IMR-90 (cell line): ENCODE data around the gene ASMTL.

ENCODE experiments used
- BHLHE40 ChIP-seq: fragments of 150-350 bp; IDR thresholded peaks from 2 replicates; pipeline ENCODE4 v1.6.1; 2016; ENCODE audit warnings: mild to moderate bottlenecking, low read depth, low read length
- CHD1 ChIP-seq: IDR thresholded peaks from 2 replicates; pipeline ENCODE4 v1.6.1; 2012; ENCODE audit warnings: low read depth, low read length, improper control_type of control experiment
- FOS ChIP-seq: fragments of 150-350 bp; IDR thresholded peaks from 2 replicates; pipeline ENCODE4 v1.6.1; 2016; ENCODE audit warnings: low read depth, low read length
- MAFK ChIP-seq: IDR thresholded peaks from 2 replicates; pipeline ENCODE4 v1.6.1; 2012; ENCODE audit warnings: low read depth, low read length, improper control_type of control experiment
- MAZ ChIP-seq: IDR thresholded peaks from 2 replicates; pipeline ENCODE4 v1.6.1; 2012; ENCODE audit warnings: low read depth, mild to moderate bottlenecking, low read length, improper control_type of control experiment, moderate library complexity, borderline replicate concordance
- MXI1 ChIP-seq: IDR thresholded peaks from 2 replicates; pipeline ENCODE4 v1.6.1; 2012; ENCODE audit warnings: low read depth, mild to moderate bottlenecking, low read length, moderate library complexity, borderline replicate concordance
- POLR2A ChIP-seq: IDR thresholded peaks from 2 replicates; pipeline ENCODE4 v1.6.1; 2012; ENCODE audit warnings: mild to moderate bottlenecking, low read depth, low read length
- RAD21 ChIP-seq: IDR thresholded peaks from 2 replicates; pipeline ENCODE4 v1.6.1; 2012; ENCODE audit warnings: low read length, improper control_type of control experiment
- RFX5 ChIP-seq: IDR thresholded peaks from 2 replicates; pipeline ENCODE4 v1.8.0; 2012; ENCODE audit warnings: low read depth, mild to moderate bottlenecking, low read length, moderate library complexity
- SMC3 ChIP-seq: fragments of 150-350 bp; IDR thresholded peaks from 2 replicates; pipeline ENCODE4 v1.6.1; 2016; ENCODE audit warnings: low read depth, mild to moderate bottlenecking, antibody characterized with exemption, low read length, moderate library complexity
- TF ChIP-seq, protein P1 (sequence below): conservative IDR thresholded peaks from 2 replicates; pipeline ENCODE4 v1.5.1; 2012; ENCODE audit warnings: mild to moderate bottlenecking, low read depth, low read length, improper control_type of control experiment
- TF ChIP-seq, protein P2 (sequence below): fragments of 150-350 bp; IDR thresholded peaks from 2 replicates; pipeline ENCODE4 v1.6.1; 2017; ENCODE audit warnings: mild to moderate bottlenecking, antibody characterized with exemption, low read length, low read depth
- TF ChIP-seq, protein P3 (sequence below): fragments of 150-350 bp; IDR thresholded peaks from 2 replicates; pipeline ENCODE4 v1.6.1; 2016; ENCODE audit warnings: low read depth, mild to moderate bottlenecking, low read length, moderate library complexity, borderline replicate concordance

DNA sequence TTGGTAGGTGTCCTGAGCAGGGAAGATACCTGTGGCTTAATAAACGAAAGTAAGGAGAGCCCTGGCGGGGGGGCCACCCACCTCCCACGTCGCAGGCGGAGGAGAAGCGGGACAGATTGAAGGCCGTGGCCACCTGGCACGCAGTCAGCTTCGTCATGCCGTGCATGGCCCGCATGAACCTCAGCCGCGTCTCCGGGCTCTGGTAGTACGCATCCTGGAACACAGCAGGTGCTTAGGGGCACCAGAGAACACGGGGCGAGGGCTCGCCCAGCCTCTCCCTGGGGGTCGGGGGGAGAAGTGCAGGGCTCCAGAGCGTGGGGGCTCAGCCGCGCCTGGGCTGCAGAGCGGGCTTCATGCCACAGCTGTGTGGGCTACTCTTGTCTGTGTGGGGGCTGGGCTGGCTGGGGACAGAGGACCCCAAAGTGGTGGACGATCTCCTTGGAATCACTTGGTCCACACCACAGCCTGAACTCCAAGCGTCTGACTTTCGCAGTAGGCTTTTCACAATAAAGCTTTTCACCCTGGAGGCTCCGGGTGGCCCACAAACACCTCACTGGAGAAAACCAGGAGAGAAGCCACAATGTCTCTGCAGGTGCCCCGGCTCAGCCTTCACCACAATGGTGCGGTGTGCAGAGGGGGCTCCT lies 33.7 kb downstream of the ASMTL start:
- TF ChIP-seq, protein P1, sequence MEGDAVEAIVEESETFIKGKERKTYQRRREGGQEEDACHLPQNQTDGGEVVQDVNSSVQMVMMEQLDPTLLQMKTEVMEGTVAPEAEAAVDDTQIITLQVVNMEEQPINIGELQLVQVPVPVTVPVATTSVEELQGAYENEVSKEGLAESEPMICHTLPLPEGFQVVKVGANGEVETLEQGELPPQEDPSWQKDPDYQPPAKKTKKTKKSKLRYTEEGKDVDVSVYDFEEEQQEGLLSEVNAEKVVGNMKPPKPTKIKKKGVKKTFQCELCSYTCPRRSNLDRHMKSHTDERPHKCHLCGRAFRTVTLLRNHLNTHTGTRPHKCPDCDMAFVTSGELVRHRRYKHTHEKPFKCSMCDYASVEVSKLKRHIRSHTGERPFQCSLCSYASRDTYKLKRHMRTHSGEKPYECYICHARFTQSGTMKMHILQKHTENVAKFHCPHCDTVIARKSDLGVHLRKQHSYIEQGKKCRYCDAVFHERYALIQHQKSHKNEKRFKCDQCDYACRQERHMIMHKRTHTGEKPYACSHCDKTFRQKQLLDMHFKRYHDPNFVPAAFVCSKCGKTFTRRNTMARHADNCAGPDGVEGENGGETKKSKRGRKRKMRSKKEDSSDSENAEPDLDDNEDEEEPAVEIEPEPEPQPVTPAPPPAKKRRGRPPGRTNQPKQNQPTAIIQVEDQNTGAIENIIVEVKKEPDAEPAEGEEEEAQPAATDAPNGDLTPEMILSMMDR: no peak
- TF ChIP-seq POLR2A (no peak), MAFK (no peak), CHD1 (no peak), RFX5 (no peak), RAD21 (no peak), FOS (no peak), MAZ (no peak), MXI1 (no peak), BHLHE40 (no peak), SMC3 (no peak)
- TF ChIP-seq, protein P2, sequence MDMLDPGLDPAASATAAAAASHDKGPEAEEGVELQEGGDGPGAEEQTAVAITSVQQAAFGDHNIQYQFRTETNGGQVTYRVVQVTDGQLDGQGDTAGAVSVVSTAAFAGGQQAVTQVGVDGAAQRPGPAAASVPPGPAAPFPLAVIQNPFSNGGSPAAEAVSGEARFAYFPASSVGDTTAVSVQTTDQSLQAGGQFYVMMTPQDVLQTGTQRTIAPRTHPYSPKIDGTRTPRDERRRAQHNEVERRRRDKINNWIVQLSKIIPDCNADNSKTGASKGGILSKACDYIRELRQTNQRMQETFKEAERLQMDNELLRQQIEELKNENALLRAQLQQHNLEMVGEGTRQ: no peak
- TF ChIP-seq, protein P3, sequence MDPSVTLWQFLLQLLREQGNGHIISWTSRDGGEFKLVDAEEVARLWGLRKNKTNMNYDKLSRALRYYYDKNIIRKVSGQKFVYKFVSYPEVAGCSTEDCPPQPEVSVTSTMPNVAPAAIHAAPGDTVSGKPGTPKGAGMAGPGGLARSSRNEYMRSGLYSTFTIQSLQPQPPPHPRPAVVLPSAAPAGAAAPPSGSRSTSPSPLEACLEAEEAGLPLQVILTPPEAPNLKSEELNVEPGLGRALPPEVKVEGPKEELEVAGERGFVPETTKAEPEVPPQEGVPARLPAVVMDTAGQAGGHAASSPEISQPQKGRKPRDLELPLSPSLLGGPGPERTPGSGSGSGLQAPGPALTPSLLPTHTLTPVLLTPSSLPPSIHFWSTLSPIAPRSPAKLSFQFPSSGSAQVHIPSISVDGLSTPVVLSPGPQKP: no peak
